HPDE6-E6E7 (cell line): ENCODE measurements around the gene KIF3A.

Experiments used
- DNase-seq: peaks from one replicate; pipeline ENCODE4 v3.0.0; 2011; ENCODE audit warnings: missing footprints; ENCODE audit errors: extremely low spot score

The KIF3A gene

GRCh38 chr5:132753135-132753987, 16.0 kb upstream of the KIF3A start:
- DNase-seq, result no peak

GRCh38 chr5:132752581-132753125, 15.3 kb upstream of the KIF3A start:
- DNase-seq, result no peak

- DNase-seq, result no peak
These were observed 14.7 kb upstream of the KIF3A start for GRCh38 chr5:132751971-132752580.

- DNase-seq, result no peak
These were observed 14.1 kb upstream of the KIF3A start for GRCh38 chr5:132751444-132751843.

GRCh38 chr5:132750471-132751230, 13.3 kb upstream of the KIF3A start:
- DNase-seq, result no peak

GRCh38 chr5:132749506-132749905, 12.2 kb upstream of the KIF3A start:
- no peak for DNase-seq

GRCh38 chr5:132748522-132749000, 11.2 kb upstream of the KIF3A start:
- DNase-seq, result no peak

- no peak for DNase-seq
These were observed 10.5 kb upstream of the KIF3A start for GRCh38 chr5:132747616-132748440.

GRCh38 chr5:132746954-132747615, 9.7 kb upstream of the KIF3A start, which contains the start of gene CCNI2:
Gene CCNI2, plus strand, starts transcription at chr5:132747426. Its CDS starts 70 bp downstream, at chr5:132747496.
- DNase-seq, result no peak

- no peak for DNase-seq
These were observed 9.2 kb upstream of the KIF3A start for GRCh38 chr5:132746592-132746953.

GRCh38 chr5:132744659-132745058, 7.3 kb upstream of the KIF3A start:
- DNase-seq, result no peak

- no peak for DNase-seq
These were observed 5.3 kb upstream of the KIF3A start for GRCh38 chr5:132742626-132743025.

- DNase-seq, result no peak
These were observed 4.8 kb upstream of the KIF3A start for GRCh38 chr5:132742158-132742557.

- no peak for DNase-seq
These were observed 1.9 kb upstream of the KIF3A start for GRCh38 chr5:132739232-132739631.

- no peak for DNase-seq
These were observed 786 bp upstream of the KIF3A start for GRCh38 chr5:132737982-132738681.

- no peak for DNase-seq
These were observed 2.7 kb downstream of the KIF3A start for GRCh38 chr5:132734687-132735086.

- no peak for DNase-seq
These were observed 3.7 kb downstream of the KIF3A start for GRCh38 chr5:132733499-132734148.

GRCh38 chr5:132729896-132730295, 7.5 kb downstream of the KIF3A start:
- no peak for DNase-seq

GRCh38 chr5:132725745-132726144, 11.6 kb downstream of the KIF3A start:
- DNase-seq, result no peak
